GM23338 (cell line): ENCODE data around the gene MTIF3. TPM values are rescaled to one million over a fixed set of nuclear protein-coding genes. Genes with fewer than 3 reads are reported as not detected.

Experiments used
- ATAC-seq: fragments of 200-7000 bp; cut with Tn5 transposase; 3 replicates; pipeline ENCODE4 v1.9.1; 2020
- DNase-seq: peaks from one replicate; pipeline ENCODE4 v3.0.0-alpha.2; 2015; ENCODE audit warnings: low spot score
- H2AFZ ChIP-seq: fragments of 200-600 bp; sonication (generic); 2 replicates; pipeline ENCODE4 v1.8.0; 2016; ENCODE audit warnings: antibody characterized with exemption, mild to moderate bottlenecking, moderate library complexity
- H3F3A ChIP-seq: fragments of 200-600 bp; sonication (generic); replicated peaks from 2 replicates; pipeline ENCODE4 v1.8.0; 2017; ENCODE audit warnings: antibody characterized with exemption, mixed run types, low read depth
- H3K27ac ChIP-seq: fragments of 200-600 bp; sonication (generic); 2 replicates; pipeline ENCODE4 v1.6.1; 2016; ENCODE audit warnings: low read depth
- H3K27me3 ChIP-seq: fragments of 200-600 bp; sonication (generic); 2 replicates; pipeline ENCODE4 v1.8.0; 2016; ENCODE audit warnings: mild to moderate bottlenecking, mixed run types, moderate library complexity; ENCODE audit not compliant: insufficient read depth
- H3K36me3 ChIP-seq: fragments of 200-600 bp; sonication (generic); 2 replicates; pipeline ENCODE4 v1.8.0; 2016; ENCODE audit warnings: mild to moderate bottlenecking; ENCODE audit not compliant: insufficient read depth
- H3K4me1 ChIP-seq: fragments of 200-600 bp; sonication (generic); 2 replicates; pipeline ENCODE4 v1.8.0; 2016; ENCODE audit warnings: mild to moderate bottlenecking, moderate library complexity; ENCODE audit not compliant: insufficient read depth
- H3K4me2 ChIP-seq: fragments of 200-600 bp; sonication (generic); 2 replicates; pipeline ENCODE4 v1.7.1; 2017; ENCODE audit warnings: mixed run types
- H3K4me3 ChIP-seq: fragments of 200-600 bp; sonication (generic); 2 replicates; pipeline ENCODE4 v1.6.1; 2016; ENCODE audit warnings: mixed run types
- H3K79me2 ChIP-seq: fragments of 200-600 bp; sonication (generic); replicated peaks from 2 replicates; pipeline ENCODE4 v1.8.0; 2017; ENCODE audit warnings: mild to moderate bottlenecking; ENCODE audit not compliant: insufficient read depth
- H3K9me2 ChIP-seq: fragments of 200-600 bp; sonication (generic); 2 replicates; pipeline ENCODE4 v1.8.0; 2017; ENCODE audit not compliant: insufficient read depth
- H4K20me1 ChIP-seq: fragments of 200-600 bp; sonication (generic); replicated peaks from 2 replicates; pipeline ENCODE4 v1.8.0; 2017; ENCODE audit warnings: mild to moderate bottlenecking; ENCODE audit not compliant: insufficient read depth
- H3K27ac Mint-ChIP-seq: 2 replicates; pipeline ENCODE4 v1.8.0; 2020; ENCODE audit warnings: inconsistent platforms, mild to moderate bottlenecking, moderate library complexity, mixed read lengths
- H3K27me3 Mint-ChIP-seq: 3 replicates; pipeline ENCODE4 v1.8.0; 2022; ENCODE audit warnings: low read depth, mild to moderate bottlenecking, moderate library complexity, mixed read lengths, inconsistent platforms; ENCODE audit not compliant: insufficient read depth, poor library complexity
- H3K36me3 Mint-ChIP-seq: 3 replicates; pipeline ENCODE4 v1.8.0; 2021; ENCODE audit warnings: low read depth, mild to moderate bottlenecking, inconsistent platforms, moderate library complexity, mixed read lengths
- H3K4me1 Mint-ChIP-seq: 3 replicates; pipeline ENCODE4 v1.8.0; 2020; ENCODE audit warnings: mild to moderate bottlenecking, inconsistent platforms, mixed read lengths
- H3K4me3 Mint-ChIP-seq: 3 replicates; pipeline ENCODE4 v1.8.0; 2021; ENCODE audit warnings: moderate library complexity, mild to moderate bottlenecking, inconsistent platforms, mixed read lengths
- H3K9me3 Mint-ChIP-seq: 3 replicates; pipeline ENCODE4 v1.8.0; 2020; ENCODE audit warnings: moderate library complexity, mild to moderate bottlenecking, inconsistent platforms, mixed read lengths
- CREB1 ChIP-seq: fragments of 250-450 bp; sonication (Bioruptor Pico); IDR thresholded peaks from 2 replicates; pipeline ENCODE4 v1.5.0; 2020; ENCODE audit warnings: low read depth, mild to moderate bottlenecking, moderate library complexity
- CTCF ChIP-seq, 2 experiments: fragments of 200-600 bp in 1 of 2; sonication (generic) in 1 of 2; conservative IDR thresholded peaks; 2 replicates each; pipeline versions ENCODE4 v1.5.1 to v1.6.1; 2016 to 2017; ENCODE audit warnings: antibody characterized with exemption in 2 of 2, low read depth in 2 of 2, mild to moderate bottlenecking in 2 of 2, moderate library complexity in 1 of 2
- ETS1 ChIP-seq: IDR thresholded peaks from 2 replicates; pipeline ENCODE4 v1.6.1; 2016; ENCODE audit warnings: antibody characterized with exemption
- EZH2 ChIP-seq: fragments of 200-600 bp; sonication (generic); IDR thresholded peaks from one replicate; pipeline ENCODE4 v1.8.0; 2017; ENCODE audit warnings: antibody characterized with exemption, mild to moderate bottlenecking, low read depth; ENCODE audit not compliant: unreplicated experiment
- EZH2phosphoT487 ChIP-seq: fragments of 200-600 bp; sonication (generic); IDR thresholded peaks from one replicate; pipeline ENCODE4 v1.8.1; 2018; ENCODE audit warnings: antibody characterized with exemption; ENCODE audit not compliant: unreplicated experiment
- JUNB ChIP-seq: IDR thresholded peaks from one replicate; pipeline ENCODE4 v1.6.1; 2016; ENCODE audit warnings: antibody characterized with exemption; ENCODE audit not compliant: unreplicated experiment
- NANOG ChIP-seq: IDR thresholded peaks from 2 replicates; pipeline ENCODE4 v1.6.1; 2016; ENCODE audit warnings: antibody characterized with exemption, borderline replicate concordance
- POLR2AphosphoS5 ChIP-seq: IDR thresholded peaks from 2 replicates; pipeline ENCODE4 v1.6.1; 2016; ENCODE audit warnings: antibody characterized with exemption, low read depth
- REST ChIP-seq: IDR thresholded peaks from one replicate; pipeline ENCODE4 v1.6.1; 2018; ENCODE audit warnings: antibody characterized with exemption; ENCODE audit not compliant: unreplicated experiment
- STAT1 ChIP-seq: IDR thresholded peaks from one replicate; pipeline ENCODE4 v1.6.1; 2016; ENCODE audit warnings: antibody characterized with exemption; ENCODE audit not compliant: unreplicated experiment
- ZNF114 ChIP-seq: fragments of 250-450 bp; sonication (Bioruptor Pico); IDR thresholded peaks from 2 replicates; pipeline ENCODE4 v1.5.0; 2020; ENCODE audit warnings: mild to moderate bottlenecking, moderate library complexity
- ZNF331 ChIP-seq: fragments of 250-450 bp; sonication (Bioruptor Pico); IDR thresholded peaks from 2 replicates; pipeline ENCODE4 v1.5.0; 2020; ENCODE audit warnings: low read depth, mild to moderate bottlenecking, moderate library complexity
- ZNF462 ChIP-seq: fragments of 250-450 bp; sonication (Bioruptor Pico); IDR thresholded peaks from 2 replicates; pipeline ENCODE4 v1.5.0; 2020; ENCODE audit warnings: mild to moderate bottlenecking, moderate library complexity
- polyA plus RNA-seq: library from polyadenylated mRNA; unstranded; fragments of >200 nt; fragmentation: Nextera tagmentation; extraction: Ambion mirVana; gene quantifications from 2 replicates; pipeline ENCODE4 v1.2.1, GENCODE V29; 2016
- total RNA-seq: library from RNA; depleted of rRNA; stranded (reverse); fragments of >200 nt; shearing (Covaris generic); gene quantifications from 2 replicates; pipeline ENCODE4 v1.2.3, GENCODE V29; 2014

The MTIF3 gene
- total and polyA plus RNA-seq, 2 experiments from 2014 or later = 33.0 to 152 TPM

- ATAC-seq = no peak
- H3K79me2 ChIP-seq = no peaks in the 10 kb centered on the region
- no peak overlapping the region for H3K4me3 ChIP-seq
- no peaks in the 10 kb centered on the region for H3K36me3 Mint-ChIP-seq
- DNase-seq = no peak
- H2AFZ ChIP-seq = no peak overlapping the region
- H3K27me3 Mint-ChIP-seq = peaks cover 4% of the 10 kb centered on the region
- H3K27me3 ChIP-seq = no peaks in the 10 kb centered on the region
- H4K20me1 ChIP-seq = no peaks in the 10 kb centered on the region
- no peak for TF ChIP-seq EZH2phosphoT487
- no peak for TF ChIP-seq POLR2AphosphoS5
- TF ChIP-seq EZH2 = no peak
- no peak for TF ChIP-seq NANOG
- TF ChIP-seq JUNB = no peak
- TF ChIP-seq ZNF331 = no peak
- no peak for TF ChIP-seq STAT1
- no peak for TF ChIP-seq ZNF462 (CRISPR knock-in tag)
- no peak for TF ChIP-seq REST
- no peak for TF ChIP-seq ETS1
- TF ChIP-seq CREB1 (CRISPR knock-in tag) = no peak
- no peak for TF ChIP-seq CTCF (conservative IDR thresholded peaks at IDR 0.05; ENCODE audit: low read depth in 2 of 2)
- TF ChIP-seq ZNF114 (CRISPR knock-in tag) = no peak
- H3K9me2 ChIP-seq = no peaks in the 10 kb centered on the region
- no peaks in the 10 kb centered on the region for H3K4me1 ChIP-seq
- no peaks in the 10 kb centered on the region for H3F3A ChIP-seq
- no peak overlapping the region for H3K27ac ChIP-seq
- H3K4me3 Mint-ChIP-seq = no peak overlapping the region
- peaks cover 9% of the 10 kb centered on the region; the same call in 2 of the 3 replicates for H3K4me1 Mint-ChIP-seq
- H3K36me3 ChIP-seq = no peaks in the 10 kb centered on the region
- no peak overlapping the region for H3K4me2 ChIP-seq
- H3K27ac Mint-ChIP-seq = no peak overlapping the region; the same call in 1 of the 2 replicates
- H3K9me3 Mint-ChIP-seq = no peaks in the 10 kb centered on the region
Measured at GRCh38 chr13:27495551-27495950, 45.2 kb upstream of the MTIF3 start.
